ENCODE data around the gene SLC9A8.

DNA sequence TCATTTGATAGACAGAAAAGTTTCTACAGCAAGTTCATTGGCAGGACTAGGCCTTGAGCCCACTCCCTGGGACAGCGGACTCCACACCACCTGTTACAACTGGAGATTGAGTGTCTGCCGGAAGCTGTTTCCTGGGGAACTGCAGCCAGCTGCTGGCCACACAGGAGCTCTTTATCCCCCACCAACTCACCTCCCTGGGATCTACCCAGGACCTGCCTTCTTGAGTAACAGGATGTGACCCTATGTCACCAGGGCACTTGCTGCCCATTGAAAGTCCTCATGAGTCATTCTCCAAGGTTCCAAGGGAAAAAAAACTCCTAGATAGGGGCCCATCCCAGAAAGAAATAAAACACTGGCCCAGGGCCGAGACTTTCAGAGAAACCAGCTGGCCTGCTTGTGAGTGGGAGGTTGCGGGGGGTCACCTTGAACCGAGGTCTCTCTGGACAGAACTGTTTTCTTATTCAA, 37.4 kb upstream of the SLC9A8 start:
- TF ChIP-seq, protein P1, sequence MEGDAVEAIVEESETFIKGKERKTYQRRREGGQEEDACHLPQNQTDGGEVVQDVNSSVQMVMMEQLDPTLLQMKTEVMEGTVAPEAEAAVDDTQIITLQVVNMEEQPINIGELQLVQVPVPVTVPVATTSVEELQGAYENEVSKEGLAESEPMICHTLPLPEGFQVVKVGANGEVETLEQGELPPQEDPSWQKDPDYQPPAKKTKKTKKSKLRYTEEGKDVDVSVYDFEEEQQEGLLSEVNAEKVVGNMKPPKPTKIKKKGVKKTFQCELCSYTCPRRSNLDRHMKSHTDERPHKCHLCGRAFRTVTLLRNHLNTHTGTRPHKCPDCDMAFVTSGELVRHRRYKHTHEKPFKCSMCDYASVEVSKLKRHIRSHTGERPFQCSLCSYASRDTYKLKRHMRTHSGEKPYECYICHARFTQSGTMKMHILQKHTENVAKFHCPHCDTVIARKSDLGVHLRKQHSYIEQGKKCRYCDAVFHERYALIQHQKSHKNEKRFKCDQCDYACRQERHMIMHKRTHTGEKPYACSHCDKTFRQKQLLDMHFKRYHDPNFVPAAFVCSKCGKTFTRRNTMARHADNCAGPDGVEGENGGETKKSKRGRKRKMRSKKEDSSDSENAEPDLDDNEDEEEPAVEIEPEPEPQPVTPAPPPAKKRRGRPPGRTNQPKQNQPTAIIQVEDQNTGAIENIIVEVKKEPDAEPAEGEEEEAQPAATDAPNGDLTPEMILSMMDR (conservative IDR thresholded peaks at IDR 0.05 in 1 of 2, IDR thresholded peaks at IDR 0.05 in 1 of 2; ENCODE audit: extremely low read depth in 1 of 2, insufficient read depth in 1 of 2, low read depth in 1 of 2, low read length in 2 of 2): no peak
- TF ChIP-seq EZH2 (IDR thresholded peaks at IDR 0.05; ENCODE audit: borderline replicate concordance, low read length): no peak

Measured in mammary epithelial cell (primary cell).